ENCODE data around the gene KY.
A peak's percentile ranks its signal among the peaks of the same experiment; 100 is the strongest.

The KY gene

DNA sequence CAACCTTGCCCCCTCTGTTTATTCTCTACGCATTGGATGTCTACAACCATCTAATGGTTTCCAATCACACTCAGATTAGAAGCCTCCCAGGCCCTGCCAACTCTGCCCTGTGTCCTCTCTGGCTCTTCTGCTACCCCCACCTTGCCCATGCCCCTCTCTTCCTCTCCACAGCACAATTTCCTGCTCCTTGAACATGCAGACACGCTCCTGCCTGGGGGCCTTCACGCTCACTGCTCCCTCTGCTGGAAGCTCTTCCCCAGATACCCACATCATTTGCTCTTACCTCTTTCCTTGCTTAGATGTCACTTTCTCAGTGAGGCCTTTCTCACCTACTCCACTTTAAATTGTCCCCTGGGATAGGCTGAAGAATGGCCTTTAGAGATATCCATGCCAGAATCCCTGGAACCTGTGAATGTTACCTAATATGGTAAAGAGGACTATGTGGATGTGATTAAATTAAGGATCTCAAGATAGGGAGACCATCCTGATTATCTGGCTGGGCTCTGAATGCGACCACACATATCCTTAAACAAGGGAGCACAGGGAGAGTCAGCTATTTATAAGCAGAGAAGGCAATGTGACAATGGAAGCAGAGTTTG, 9.9 kb downstream of the KY start:
- TF ChIP-seq CTCF (IDR thresholded peaks at IDR 0.05; ENCODE audit: extremely low read depth, insufficient read depth, missing control alignments), result peak; percentile 37
- peak; percentile 52 for DNase-seq (ENCODE audit: low spot score)
- in situ Hi-C loops (cut with MboI; ENCODE audit: low pct_unique_long_range_greater_than_20kb, low sequenced_read_pairs, unreplicated experiment), result no loop called here

GRCh38 chr3:134640378-134640777, 10.4 kb downstream of the KY start:
- DNase-seq (ENCODE audit: low spot score), result no peak
- in situ Hi-C loops (cut with MboI; ENCODE audit: low pct_unique_long_range_greater_than_20kb, low sequenced_read_pairs, unreplicated experiment), result no loop called here
- TF ChIP-seq CTCF (IDR thresholded peaks at IDR 0.05; ENCODE audit: extremely low read depth, insufficient read depth, missing control alignments), result no peak

DNA sequence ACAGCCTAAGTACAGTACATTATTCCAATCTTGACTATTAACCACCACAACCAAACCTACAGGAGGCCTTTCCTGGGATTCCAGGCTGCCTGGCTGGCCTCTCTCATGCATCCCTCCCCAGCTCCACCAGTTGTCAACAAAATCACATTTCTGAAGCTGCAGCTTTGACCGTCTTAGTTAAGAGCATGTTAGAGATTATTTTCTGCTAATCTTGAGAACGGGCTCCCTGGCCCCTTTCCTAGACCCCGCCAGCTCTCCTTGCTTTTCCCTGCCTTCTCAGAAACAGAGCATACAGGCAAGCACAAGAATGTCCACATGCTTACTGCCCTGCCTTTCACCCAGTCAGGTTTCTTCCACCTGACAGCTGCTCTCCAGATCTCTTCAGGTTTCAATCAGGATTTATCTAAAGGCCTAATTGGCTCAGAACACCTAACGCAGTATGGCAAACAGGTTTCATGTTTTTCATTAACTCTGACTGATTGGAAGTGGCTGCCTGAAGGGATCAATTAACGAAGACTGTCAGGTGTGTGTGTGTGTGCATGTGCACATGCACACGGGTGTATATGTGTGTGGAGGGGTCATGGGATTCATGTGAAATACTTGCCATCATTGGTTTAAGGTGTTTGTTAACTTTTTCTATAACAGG, 12.3 kb downstream of the KY start:
- in situ Hi-C loops (cut with MboI; ENCODE audit: low pct_unique_long_range_greater_than_20kb, low sequenced_read_pairs, unreplicated experiment), result no loop called here
- TF ChIP-seq CTCF (IDR thresholded peaks at IDR 0.05; ENCODE audit: extremely low read depth, insufficient read depth, missing control alignments), result no peak
- no peak for DNase-seq (ENCODE audit: low spot score)

GRCh38 chr3:134636406-134636805, 14.4 kb downstream of the KY start:
- no peak for TF ChIP-seq CTCF (IDR thresholded peaks at IDR 0.05; ENCODE audit: extremely low read depth, insufficient read depth, missing control alignments)
- in situ Hi-C loops (cut with MboI; ENCODE audit: low pct_unique_long_range_greater_than_20kb, low sequenced_read_pairs, unreplicated experiment), result no loop called here

DNA sequence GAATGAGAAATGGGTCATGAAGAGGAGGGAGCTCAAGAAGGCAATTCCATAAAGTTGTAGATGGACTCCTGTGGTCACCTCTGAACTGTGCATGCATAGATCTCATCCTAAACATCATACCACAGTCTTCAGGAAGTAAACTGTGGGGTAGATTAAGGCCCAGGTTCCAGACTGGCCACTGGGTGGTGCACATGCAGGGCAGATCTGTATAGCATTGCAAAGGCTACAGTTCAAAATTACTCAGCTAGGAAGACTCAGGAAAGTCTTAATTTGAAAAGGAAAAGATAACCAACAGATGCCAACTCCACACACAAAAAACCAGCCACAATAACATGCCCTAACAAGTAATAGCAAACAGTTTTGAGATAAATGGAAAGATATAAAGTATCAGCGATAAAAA, 20.3 kb downstream of the KY start:
- no peak for TF ChIP-seq CTCF (IDR thresholded peaks at IDR 0.05; ENCODE audit: extremely low read depth, insufficient read depth, missing control alignments)
- DNase-seq (ENCODE audit: low spot score), result no peak
- in situ Hi-C loops (cut with MboI; ENCODE audit: low pct_unique_long_range_greater_than_20kb, low sequenced_read_pairs, unreplicated experiment), result no loop called here

More at GRCh38 chr3:134636406-134636805, 14.4 kb downstream of the KY start:
- no peak for DNase-seq (ENCODE audit: low spot score)

- no peak for DNase-seq (ENCODE audit: low spot score)
- no peak for TF ChIP-seq CTCF (IDR thresholded peaks at IDR 0.05; ENCODE audit: extremely low read depth, insufficient read depth, missing control alignments)
- in situ Hi-C loops (cut with MboI; ENCODE audit: low pct_unique_long_range_greater_than_20kb, low sequenced_read_pairs, unreplicated experiment), result no loop called here
Measured at GRCh38 chr3:134628884-134629283, 21.9 kb downstream of the KY start.

Measured in GM13977 (cell line).